Glutamatergic neuron (in vitro differentiated cells): ENCODE data around the gene PLEKHA6. TPM values are rescaled to one million over a fixed set of nuclear protein-coding genes. Genes with fewer than 3 reads are reported as not detected.
A peak's percentile ranks its signal among the peaks of the same experiment; 100 is the strongest.

Experiments used
- DNase-seq: peaks from one replicate; pipeline ENCODE4 v3.0.0; 2022
- H3K27ac Mint-ChIP-seq: one replicate; pipeline ENCODE4 v1.8.0; 2020; ENCODE audit warnings: mild to moderate bottlenecking, mixed read lengths, inconsistent platforms; ENCODE audit not compliant: unreplicated experiment
- H3K27me3 Mint-ChIP-seq: one replicate; pipeline ENCODE4 v1.8.0; 2020; ENCODE audit warnings: mild to moderate bottlenecking, moderate library complexity, mixed read lengths, inconsistent platforms; ENCODE audit not compliant: unreplicated experiment
- H3K36me3 Mint-ChIP-seq: one replicate; pipeline ENCODE4 v1.8.0; 2020; ENCODE audit warnings: mild to moderate bottlenecking, mixed read lengths, inconsistent platforms; ENCODE audit not compliant: unreplicated experiment
- H3K4me1 Mint-ChIP-seq: one replicate; pipeline ENCODE4 v1.8.0; 2020; ENCODE audit warnings: mild to moderate bottlenecking, low read depth, mixed read lengths, inconsistent platforms; ENCODE audit not compliant: unreplicated experiment
- H3K4me3 Mint-ChIP-seq: one replicate; pipeline ENCODE4 v1.8.0; 2020; ENCODE audit warnings: mild to moderate bottlenecking, mixed read lengths, inconsistent platforms; ENCODE audit not compliant: unreplicated experiment
- H3K9me3 Mint-ChIP-seq: one replicate; pipeline ENCODE4 v1.8.0; 2020; ENCODE audit warnings: mild to moderate bottlenecking, moderate library complexity, mixed read lengths, inconsistent platforms; ENCODE audit not compliant: unreplicated experiment
- CTCF ChIP-seq: fragments of 200-600 bp; sonication (generic); IDR thresholded peaks from one replicate; pipeline ENCODE4 v1.5.0; 2021; ENCODE audit not compliant: partially characterized antibody, unreplicated experiment
- total RNA-seq: library from RNA; stranded (reverse); fragmentation: NEBNext Ultra II Directional; extraction: Animal tissue kit (Norgen Biotek cat#: 25700); gene quantifications from one replicate; pipeline ENCODE4 v1.2.1, GENCODE V29; 2021; ENCODE audit not compliant: unreplicated experiment

The PLEKHA6 gene
- total RNA-seq, 1 donor from 2014 or later = 72.7 TPM

GRCh38 chr1:204296431-204296988, 63.2 kb downstream of the PLEKHA6 start:
- no peak for TF ChIP-seq CTCF
- no peaks in the 10 kb centered on the region for H3K36me3 Mint-ChIP-seq
- H3K4me1 Mint-ChIP-seq = peaks cover 59% of the 10 kb centered on the region
- peak overlapping the region; percentile 59 for H3K27ac Mint-ChIP-seq
- peaks cover 12% of the 10 kb centered on the region for H3K9me3 Mint-ChIP-seq
- peak overlapping the region; percentile 26 for H3K4me3 Mint-ChIP-seq
- peaks cover 11% of the 10 kb centered on the region for H3K27me3 Mint-ChIP-seq
- DNase-seq = no peak

GRCh38 chr1:204295671-204296070, 64.1 kb downstream of the PLEKHA6 start:
- peak overlapping the region; percentile 28 for H3K4me3 Mint-ChIP-seq

GRCh38 chr1:204294357-204294756, 65.4 kb downstream of the PLEKHA6 start:
- no peaks in the 10 kb centered on the region for H3K36me3 Mint-ChIP-seq

More at GRCh38 chr1:204295671-204296070, 64.1 kb downstream of the PLEKHA6 start:
- Mint-ChIP-seq H3K4me1 (peaks cover 54% of the 10 kb centered on the region), H3K27me3 (peaks cover 11% of the 10 kb centered on the region), H3K27ac (no peak overlapping the region), H3K36me3 (no peaks in the 10 kb centered on the region), H3K9me3 (peaks cover 12% of the 10 kb centered on the region)
- no peak for DNase-seq
- no peak for TF ChIP-seq CTCF

GRCh38 chr1:204293605-204294337, 66.0 kb downstream of the PLEKHA6 start:
- Mint-ChIP-seq H3K36me3 (no peaks in the 10 kb centered on the region), H3K4me3 (peak overlapping the region; percentile 40), H3K27ac (peak overlapping the region; percentile 63), H3K9me3 (peaks cover 10% of the 10 kb centered on the region), H3K4me1 (peaks cover 50% of the 10 kb centered on the region), H3K27me3 (peaks cover 11% of the 10 kb centered on the region)
- no peak for DNase-seq
- no peak for TF ChIP-seq CTCF

More at GRCh38 chr1:204294357-204294756, 65.4 kb downstream of the PLEKHA6 start:
- peak overlapping the region; percentile 63 for H3K27ac Mint-ChIP-seq
- TF ChIP-seq CTCF = no peak
- peaks cover 51% of the 10 kb centered on the region for H3K4me1 Mint-ChIP-seq
- H3K9me3 Mint-ChIP-seq = peaks cover 10% of the 10 kb centered on the region
- H3K4me3 Mint-ChIP-seq = peak overlapping the region; percentile 40
- H3K27me3 Mint-ChIP-seq = peaks cover 11% of the 10 kb centered on the region
- DNase-seq = no peak

GRCh38 chr1:204292740-204293139, 67.0 kb downstream of the PLEKHA6 start:
- DNase-seq = no peak
- peaks cover 10% of the 10 kb centered on the region for H3K9me3 Mint-ChIP-seq
- H3K27ac Mint-ChIP-seq = no peak overlapping the region
- no peak overlapping the region for H3K4me3 Mint-ChIP-seq
- H3K27me3 Mint-ChIP-seq = peaks cover 11% of the 10 kb centered on the region
- H3K4me1 Mint-ChIP-seq = peaks cover 60% of the 10 kb centered on the region
- H3K36me3 Mint-ChIP-seq = no peaks in the 10 kb centered on the region
- no peak for TF ChIP-seq CTCF
